Colonic mucosa (tissue), 4 donors: ENCODE results near the gene ZNF549. TPM values are rescaled to one million over a fixed set of nuclear protein-coding genes. Genes with fewer than 3 reads are reported as not detected.

ENCODE experiments used
- DNase-seq: peaks from one replicate; pipeline ENCODE4 v3.0.0-alpha.2; 2020
- H3K27ac ChIP-seq: fragments of 200-600 bp; one replicate; pipeline ENCODE4 v1.8.0; 2021
- H3K27me3 ChIP-seq: fragments of 200-600 bp; one replicate; pipeline ENCODE4 v1.8.0; 2021
- H3K36me3 ChIP-seq: fragments of 200-600 bp; one replicate; pipeline ENCODE4 v1.8.0; 2021
- H3K4me1 ChIP-seq: fragments of 200-600 bp; one replicate; pipeline ENCODE4 v1.8.0; 2021; ENCODE audit warnings: mild to moderate bottlenecking
- H3K4me3 ChIP-seq: fragments of 200-600 bp; one replicate; pipeline ENCODE4 v1.8.0; 2021
- H3K9ac ChIP-seq, 2 donors: one replicate each; pipeline ENCODE4 v1.7.0; 2013; ENCODE audit warnings: control low read depth in 2 of 2, low read depth in 2 of 2, low read length in 2 of 2
- H3K9me3 ChIP-seq: fragments of 200-600 bp; one replicate; pipeline ENCODE4 v1.8.0; 2021
- intact Hi-C: fragments of 100-400 bp; cut with DNase I; formaldehyde crosslinking; loops from one replicate; pipeline ENCODE4 v1.14.1; 2022
- total RNA-seq, 2 donors: library from RNA; stranded (reverse); fragmentation: NEBNext Ultra II Directional in 1 of 2; extraction: Animal tissue kit (Norgen Biotek cat#: 25700) in 1 of 2; gene quantifications; one replicate each; pipeline ENCODE4 v1.2.1, GENCODE V29; 2021
- TF ChIP-seq, protein P1 (sequence below): fragments of 200-600 bp; IDR thresholded peaks from one replicate; pipeline ENCODE4 v1.8.0; 2022; ENCODE audit warnings: antibody characterized with exemption, mild to moderate bottlenecking
- donor health status: healthy.
- donor health status: DM: no; HTN: no; CAD: no.
- donor health status: DM: no; HTN: no; CAD: no.

Gene ZNF549
- total RNA-seq, 2 donors from 2014 or later, result 2.6 to 2.8 TPM

DNA sequence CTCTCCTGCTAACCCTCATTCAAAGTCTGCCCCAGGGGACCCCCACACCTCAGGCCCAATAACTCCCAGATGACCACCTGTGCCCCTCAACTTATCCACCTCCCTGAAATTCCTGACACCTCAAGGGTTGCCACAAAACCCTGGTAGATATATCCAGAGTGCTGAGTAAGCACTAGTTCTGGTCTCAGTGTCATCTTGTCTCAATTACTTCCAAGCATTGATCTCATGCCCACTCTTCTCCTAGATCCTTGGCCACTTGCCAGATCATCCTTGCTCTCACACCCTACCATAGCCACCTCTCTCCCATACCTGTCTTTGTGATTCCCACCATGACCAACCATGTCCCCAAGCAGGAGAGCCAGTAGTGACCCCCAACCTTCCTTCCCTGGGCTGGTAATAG is 49.5 kb downstream of the ZNF549 start:
- Histone ChIP-seq H3K4me3 (no peak overlapping the region), H3K27me3 (no peaks in the 10 kb centered on the region), H3K9me3 (peaks cover 14% of the 10 kb centered on the region), H3K4me1 (peaks cover 3% of the 10 kb centered on the region), H3K36me3 (peaks cover 23% of the 10 kb centered on the region), H3K27ac (no peak overlapping the region), H3K9ac (no peak overlapping the region)
- intact Hi-C loops, result no loop called here
- no peak for DNase-seq
- TF ChIP-seq, protein P1, sequence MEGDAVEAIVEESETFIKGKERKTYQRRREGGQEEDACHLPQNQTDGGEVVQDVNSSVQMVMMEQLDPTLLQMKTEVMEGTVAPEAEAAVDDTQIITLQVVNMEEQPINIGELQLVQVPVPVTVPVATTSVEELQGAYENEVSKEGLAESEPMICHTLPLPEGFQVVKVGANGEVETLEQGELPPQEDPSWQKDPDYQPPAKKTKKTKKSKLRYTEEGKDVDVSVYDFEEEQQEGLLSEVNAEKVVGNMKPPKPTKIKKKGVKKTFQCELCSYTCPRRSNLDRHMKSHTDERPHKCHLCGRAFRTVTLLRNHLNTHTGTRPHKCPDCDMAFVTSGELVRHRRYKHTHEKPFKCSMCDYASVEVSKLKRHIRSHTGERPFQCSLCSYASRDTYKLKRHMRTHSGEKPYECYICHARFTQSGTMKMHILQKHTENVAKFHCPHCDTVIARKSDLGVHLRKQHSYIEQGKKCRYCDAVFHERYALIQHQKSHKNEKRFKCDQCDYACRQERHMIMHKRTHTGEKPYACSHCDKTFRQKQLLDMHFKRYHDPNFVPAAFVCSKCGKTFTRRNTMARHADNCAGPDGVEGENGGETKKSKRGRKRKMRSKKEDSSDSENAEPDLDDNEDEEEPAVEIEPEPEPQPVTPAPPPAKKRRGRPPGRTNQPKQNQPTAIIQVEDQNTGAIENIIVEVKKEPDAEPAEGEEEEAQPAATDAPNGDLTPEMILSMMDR, result no peak

DNA sequence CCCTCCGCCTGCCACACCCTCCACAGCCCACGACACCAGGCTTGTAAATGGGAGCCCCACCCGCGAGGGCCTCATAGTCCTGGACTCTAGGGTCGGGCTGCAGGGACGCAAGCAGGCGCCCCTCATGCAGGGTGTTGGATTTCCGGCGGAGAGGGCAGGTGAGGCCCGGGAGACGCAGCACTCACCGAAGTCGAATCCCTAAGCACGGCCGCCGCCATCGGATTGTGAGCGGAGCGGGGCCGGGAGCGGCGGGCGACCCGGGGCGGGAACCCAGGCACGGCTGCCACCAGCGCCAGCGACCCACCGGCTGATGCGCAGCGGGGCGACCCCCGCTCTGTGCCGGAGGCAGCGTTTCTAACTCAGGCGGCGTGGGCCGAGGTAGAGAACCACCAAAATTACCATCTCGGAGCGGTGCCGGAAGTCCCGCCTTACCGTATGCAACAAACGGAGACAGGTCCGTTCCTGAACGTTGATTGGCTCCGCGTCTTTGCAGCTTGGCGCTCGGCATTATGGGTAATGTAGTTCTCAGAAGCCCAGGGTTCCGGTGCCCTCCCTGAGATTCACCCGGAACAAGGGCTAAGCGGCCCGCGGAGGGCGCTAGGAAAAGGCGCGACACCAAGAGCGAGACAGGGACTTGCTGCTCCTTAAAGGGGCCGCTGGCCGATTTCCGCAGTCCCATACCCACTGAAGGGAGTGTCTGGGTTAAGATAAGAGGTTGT is 51.5 kb downstream of the ZNF549 start, which contains the start of gene ZNF416:
ZNF416 (minus strand) TSS at position 425 of the 719 bp plus-strand sequence; CDS start at position 218, 207 bp downstream.
- TF ChIP-seq, protein P1, result no peak
- H3K27ac ChIP-seq, result peak within 1 kb of the TSS; percentile 29
- peak; percentile 98 for DNase-seq
- H3K4me3 ChIP-seq, result peak within 1 kb of the TSS; percentile 96
- peaks cover 16% of the 10 kb centered on the region for H3K36me3 ChIP-seq
- intact Hi-C loops, result no loop called here
- H3K27me3 ChIP-seq, result no peaks in the 10 kb centered on the region
- H3K9ac ChIP-seq, result peak within 1 kb of the TSS; percentile 60 to 87
- peaks cover 7% of the 10 kb centered on the region for H3K9me3 ChIP-seq
- H3K4me1 ChIP-seq, result peaks cover 3% of the 10 kb centered on the region

DNA sequence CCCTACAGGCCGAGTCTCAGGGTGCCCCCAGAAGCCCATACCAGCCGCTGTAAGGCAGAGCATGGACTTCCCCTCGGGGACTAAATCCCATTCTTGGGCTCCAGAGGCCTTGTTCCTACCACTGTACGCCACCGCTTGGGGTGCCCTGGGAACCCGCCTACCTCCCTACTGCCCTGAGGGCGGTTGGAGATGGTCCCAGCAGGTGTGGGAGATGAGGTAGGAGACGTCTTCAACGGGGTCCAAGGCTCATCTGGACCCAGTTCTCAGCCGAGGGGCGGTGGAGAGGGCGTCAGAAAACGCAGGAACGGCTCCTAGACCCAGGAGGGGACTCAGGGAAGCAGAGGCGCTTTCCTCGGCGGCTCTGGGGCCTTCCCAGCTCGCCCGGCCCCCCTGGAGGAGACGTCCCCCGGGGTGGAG is 56.0 kb downstream of the ZNF549 start:
- Histone ChIP-seq H3K27me3 (no peaks in the 10 kb centered on the region), H3K27ac (no peak overlapping the region), H3K4me3 (peak overlapping the region; percentile 45), H3K4me1 (no peaks in the 10 kb centered on the region), H3K36me3 (no peaks in the 10 kb centered on the region), H3K9me3 (no peaks in the 10 kb centered on the region), H3K9ac (no peak overlapping the region)
- no peak for DNase-seq
- TF ChIP-seq, protein P1, result no peak
- intact Hi-C loops, result no loop called here

DNA sequence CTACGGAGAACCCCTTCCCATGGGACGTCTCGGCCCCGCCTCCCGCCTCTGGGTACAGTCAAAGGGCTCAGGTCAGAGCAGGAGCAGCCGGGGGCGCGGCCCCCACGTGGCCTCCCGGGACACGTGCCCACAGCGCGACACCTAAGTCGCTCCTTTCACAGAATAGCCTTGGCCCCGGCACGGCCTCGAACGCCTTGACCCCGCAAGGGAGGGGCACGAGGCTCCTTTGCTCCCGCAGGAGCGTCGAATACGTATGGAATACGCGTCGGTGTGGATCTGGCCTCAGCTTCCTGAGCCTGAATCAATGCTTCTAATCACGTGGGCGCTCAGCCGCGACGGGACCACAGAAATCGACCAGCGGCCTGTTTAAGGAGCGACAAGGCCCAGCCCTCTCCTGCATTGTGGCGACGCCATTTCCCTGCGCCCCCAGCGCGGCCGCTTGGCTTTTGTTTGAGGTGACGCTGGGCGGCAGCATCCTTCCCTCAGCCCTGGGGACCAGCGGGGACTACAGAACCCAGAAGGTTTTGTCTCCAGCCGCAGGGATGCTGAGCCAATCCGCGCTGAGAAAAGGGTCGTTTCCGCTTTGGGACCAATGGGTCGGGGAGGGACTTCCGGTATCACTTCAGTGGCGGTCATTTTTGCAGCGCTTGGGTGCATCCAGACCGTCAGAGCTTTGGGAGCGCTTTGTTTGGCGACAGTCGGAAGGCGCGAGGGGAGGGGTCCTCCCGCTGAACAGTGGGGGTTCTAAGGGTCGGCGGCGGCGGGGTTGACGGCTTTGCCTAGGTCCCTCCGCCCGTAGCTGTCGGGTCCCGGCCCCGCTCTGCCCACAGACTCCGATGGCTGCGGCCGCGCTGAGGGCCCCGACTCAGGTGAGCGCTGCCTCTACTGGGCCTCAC is 56.6 kb downstream of the ZNF549 start, which contains the start of gene ZIK1:
ZIK1 (plus strand) TSS at position 625 of the 896 bp plus-strand sequence; CDS start at position 837, 212 bp downstream.
- Histone ChIP-seq H3K9me3 (no peaks in the 10 kb centered on the region), H3K27ac (no peak within 1 kb of the TSS), H3K36me3 (no peaks in the 10 kb centered on the region), H3K27me3 (no peaks in the 10 kb centered on the region), H3K4me3 (peak within 1 kb of the TSS; percentile 45), H3K9ac (peak within 1 kb of the TSS in 1 of 2 donors; percentile 35), H3K4me1 (no peaks in the 10 kb centered on the region)
- DNase-seq, result peak; percentile 86
- TF ChIP-seq, protein P1, result no peak
- intact Hi-C loops, result no loop called here

DNA sequence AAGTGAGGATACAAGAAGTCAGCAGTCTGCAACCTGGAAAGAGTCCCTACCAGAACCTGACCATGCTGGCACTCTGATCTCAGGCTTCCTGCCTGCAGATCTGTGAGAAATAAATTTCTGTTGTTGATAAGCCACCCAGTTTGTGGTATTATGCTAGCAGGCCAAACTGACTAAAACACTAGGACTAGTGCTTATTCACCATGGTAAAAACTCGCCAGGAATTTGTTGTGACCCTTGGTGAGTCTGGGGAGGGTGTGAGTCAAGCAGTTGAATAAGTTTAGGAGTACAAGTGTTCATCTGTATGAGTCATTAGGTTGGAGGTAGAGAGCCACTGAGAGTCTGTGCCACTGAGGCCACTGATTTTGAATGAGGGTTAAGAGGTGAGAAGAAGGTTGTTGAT is 60.4 kb downstream of the ZNF549 start:
- H3K4me1 ChIP-seq, result no peaks in the 10 kb centered on the region
- DNase-seq, result no peak
- H3K27me3 ChIP-seq, result no peaks in the 10 kb centered on the region
- no peak overlapping the region for H3K9ac ChIP-seq
- H3K4me3 ChIP-seq, result no peak overlapping the region
- intact Hi-C loops, result no loop called here
- peaks cover 6% of the 10 kb centered on the region for H3K36me3 ChIP-seq
- H3K27ac ChIP-seq, result no peak overlapping the region
- TF ChIP-seq, protein P1, result no peak
- no peaks in the 10 kb centered on the region for H3K9me3 ChIP-seq
